Transverse colon (tissue), 4 donors: Measurements from ENCODE around the gene ZNF431.

ENCODE experiments used
- EP300 ChIP-seq: sonication (generic); formaldehyde crosslinking; IDR thresholded peaks from one replicate; pipeline ENCODE4 v1.6.1; 2017; ENCODE audit warnings: antibody characterized with exemption, low read depth
- POLR2AphosphoS5 ChIP-seq, 3 donors: sonication (generic); formaldehyde crosslinking; IDR thresholded peaks; one replicate each; pipeline ENCODE4 v1.6.1; 2016; ENCODE audit warnings: antibody characterized with exemption in 3 of 3
- TF ChIP-seq, protein P1 (sequence below), 5 experiments: fragments of 200-600 bp in 3 of 5; fragments of 450-650 bp in 2 of 5; sonication (generic) in 3 of 5; IDR thresholded peaks; 1 replicate in 2 of 5; 2 replicates in 3 of 5; pipeline ENCODE4 v1.5.1; 2016 to 2017; ENCODE audit warnings: antibody characterized with exemption in 5 of 5, inconsistent platforms in 3 of 5, mild to moderate bottlenecking in 2 of 5, moderate library complexity in 1 of 5

DNA sequence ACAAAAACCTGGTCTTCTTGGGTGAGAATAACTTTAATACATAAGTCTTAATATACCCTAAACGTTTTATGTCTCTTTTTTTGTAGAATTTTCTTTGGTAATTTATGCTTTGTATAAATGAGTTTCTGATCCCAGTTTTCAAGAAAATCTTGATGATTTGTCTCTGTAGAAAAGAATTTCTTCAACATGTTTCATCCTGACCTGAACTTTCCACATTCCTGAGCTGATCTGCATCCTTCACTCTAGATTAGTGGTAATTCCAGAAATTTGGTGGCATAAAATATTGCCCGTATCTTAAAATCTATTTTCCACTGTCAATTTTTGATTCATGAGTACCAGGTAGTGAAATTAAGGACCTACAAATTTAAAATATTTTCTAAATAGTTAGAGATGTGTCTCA, 43.5 kb upstream of the ZNF431 start:
- TF ChIP-seq, protein P1, sequence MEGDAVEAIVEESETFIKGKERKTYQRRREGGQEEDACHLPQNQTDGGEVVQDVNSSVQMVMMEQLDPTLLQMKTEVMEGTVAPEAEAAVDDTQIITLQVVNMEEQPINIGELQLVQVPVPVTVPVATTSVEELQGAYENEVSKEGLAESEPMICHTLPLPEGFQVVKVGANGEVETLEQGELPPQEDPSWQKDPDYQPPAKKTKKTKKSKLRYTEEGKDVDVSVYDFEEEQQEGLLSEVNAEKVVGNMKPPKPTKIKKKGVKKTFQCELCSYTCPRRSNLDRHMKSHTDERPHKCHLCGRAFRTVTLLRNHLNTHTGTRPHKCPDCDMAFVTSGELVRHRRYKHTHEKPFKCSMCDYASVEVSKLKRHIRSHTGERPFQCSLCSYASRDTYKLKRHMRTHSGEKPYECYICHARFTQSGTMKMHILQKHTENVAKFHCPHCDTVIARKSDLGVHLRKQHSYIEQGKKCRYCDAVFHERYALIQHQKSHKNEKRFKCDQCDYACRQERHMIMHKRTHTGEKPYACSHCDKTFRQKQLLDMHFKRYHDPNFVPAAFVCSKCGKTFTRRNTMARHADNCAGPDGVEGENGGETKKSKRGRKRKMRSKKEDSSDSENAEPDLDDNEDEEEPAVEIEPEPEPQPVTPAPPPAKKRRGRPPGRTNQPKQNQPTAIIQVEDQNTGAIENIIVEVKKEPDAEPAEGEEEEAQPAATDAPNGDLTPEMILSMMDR (IDR thresholded peaks at IDR 0.05) = no peak
- TF ChIP-seq EP300 (no peak), POLR2AphosphoS5 (IDR thresholded peaks at IDR 0.05) (no peak)
